ENCODE data around the gene TUBE1. TPM values are rescaled to one million over a fixed set of nuclear protein-coding genes. Genes with fewer than 3 reads are reported as not detected.

The TUBE1 gene
- total and polyA plus RNA-seq, 2 donors (not counting 3 experiments of a cell fraction or from before 2014, with no cell fraction given) = 6.7 to 15.8 TPM

- H3K9ac ChIP-seq (replicated peaks; ENCODE audit: extremely low read depth, insufficient read depth, low read length) = no peak overlapping the region
- H3K9me3 ChIP-seq (replicated peaks; ENCODE audit: control insufficient read depth, insufficient read depth, low read length) = no peaks in the 10 kb centered on the region
- BruUV-seq (replicated peaks) = no TSS peak
- FAIRE-seq (no peak), DNase-seq (ENCODE audit: low read depth, low spot score) (no peak)
- H3K4me2 ChIP-seq (ENCODE audit: insufficient read depth, low read length) = no peak overlapping the region
- no peaks in the 10 kb centered on the region for H3K79me2 ChIP-seq (ENCODE audit: control insufficient read depth, insufficient read depth, low read length)
- dilution Hi-C loops (cut with MboI; ENCODE audit: extremely low pct_ligation_motif_present, low sequenced_read_pairs) = no loop called here
- H3K9me1 ChIP-seq (replicated peaks; ENCODE audit: control insufficient read depth, extremely low read depth, insufficient read depth, low read length) = no peaks in the 10 kb centered on the region
- no peaks in the 10 kb centered on the region for H4K20me1 ChIP-seq (replicated peaks; ENCODE audit: control insufficient read depth, extremely low read depth, insufficient read depth, low read length)
- H3K4me1 ChIP-seq (ENCODE audit: control insufficient read depth, extremely low read depth, insufficient read depth, low read length) = peaks cover 14% of the 10 kb centered on the region
- H3K27me3 ChIP-seq (ENCODE audit: control insufficient read depth in 2 of 2, insufficient read depth in 2 of 2, low read length in 2 of 2) = no peaks in the 10 kb centered on the region
- H3K4me3 ChIP-seq (replicated peaks in 1 of 3; ENCODE audit: insufficient read depth in 1 of 3, low read depth in 1 of 3, low read length in 3 of 3) = no peak overlapping the region
- H3K36me3 ChIP-seq (ENCODE audit: control insufficient read depth in 2 of 2, extremely low read depth in 1 of 2, insufficient read depth in 2 of 2, low read length in 2 of 2) = no peaks in the 10 kb centered on the region
- no peak for TF ChIP-seq MYC (IDR thresholded peaks at IDR 0.05; ENCODE audit: low read depth, low read length)
- no peak for TF ChIP-seq CTCF (IDR thresholded peaks at IDR 0.05; ENCODE audit: extremely low read depth in 1 of 2, insufficient read depth in 1 of 2, low read depth in 1 of 2, low read length in 2 of 2)
- no peak for TF ChIP-seq MAX (IDR thresholded peaks at IDR 0.05; ENCODE audit: insufficient read depth, insufficient read length)
- no peak for TF ChIP-seq FOS (IDR thresholded peaks at IDR 0.05; ENCODE audit: borderline replicate concordance, insufficient read depth, low read length)
- no peak for TF ChIP-seq GATA2 (IDR thresholded peaks at IDR 0.05; ENCODE audit: insufficient read depth, insufficient read length, low read depth, low read length)
- TF ChIP-seq JUN (IDR thresholded peaks at IDR 0.05; ENCODE audit: borderline replicate concordance, insufficient read depth, insufficient read length, low read depth) = no peak
- TF ChIP-seq POLR2AphosphoS5 (IDR thresholded peaks at IDR 0.05; ENCODE audit: insufficient read depth, low read depth, low read length) = no peak
- CTCF ChIA-PET = no interaction called here
- H3K27ac ChIP-seq (ENCODE audit: insufficient read depth, low read depth, low read length) = no peak overlapping the region
- no peak overlapping the region for H2AFZ ChIP-seq (ENCODE audit: low read depth, low read length)
- POLR2A ChIA-PET = no interaction called here
- intact Hi-C loops (cut with micrococcal nuclease) = no loop called here
Observed at GRCh38 chr6:112022749-112023148, 64.5 kb downstream of the TUBE1 start.

Measured in endothelial cell of umbilical vein (primary cell).